PC-9 (cell line): ENCODE data around the gene ADTRP.

Source experiments
- EZH2 ChIP-seq: fragments of 200-600 bp; sonication (generic); IDR thresholded peaks from 2 replicates; pipeline ENCODE4 v1.8.0; 2017; ENCODE audit warnings: antibody characterized with exemption, low read depth
- TF ChIP-seq, protein P1 (sequence below): fragments of 200-600 bp; sonication (generic); conservative IDR thresholded peaks from 2 replicates; pipeline ENCODE4 v1.6.1; 2017; ENCODE audit warnings: mixed run types, antibody characterized with exemption, mild to moderate bottlenecking, moderate library complexity

- TF ChIP-seq EZH2 = no peak
- TF ChIP-seq, protein P1, sequence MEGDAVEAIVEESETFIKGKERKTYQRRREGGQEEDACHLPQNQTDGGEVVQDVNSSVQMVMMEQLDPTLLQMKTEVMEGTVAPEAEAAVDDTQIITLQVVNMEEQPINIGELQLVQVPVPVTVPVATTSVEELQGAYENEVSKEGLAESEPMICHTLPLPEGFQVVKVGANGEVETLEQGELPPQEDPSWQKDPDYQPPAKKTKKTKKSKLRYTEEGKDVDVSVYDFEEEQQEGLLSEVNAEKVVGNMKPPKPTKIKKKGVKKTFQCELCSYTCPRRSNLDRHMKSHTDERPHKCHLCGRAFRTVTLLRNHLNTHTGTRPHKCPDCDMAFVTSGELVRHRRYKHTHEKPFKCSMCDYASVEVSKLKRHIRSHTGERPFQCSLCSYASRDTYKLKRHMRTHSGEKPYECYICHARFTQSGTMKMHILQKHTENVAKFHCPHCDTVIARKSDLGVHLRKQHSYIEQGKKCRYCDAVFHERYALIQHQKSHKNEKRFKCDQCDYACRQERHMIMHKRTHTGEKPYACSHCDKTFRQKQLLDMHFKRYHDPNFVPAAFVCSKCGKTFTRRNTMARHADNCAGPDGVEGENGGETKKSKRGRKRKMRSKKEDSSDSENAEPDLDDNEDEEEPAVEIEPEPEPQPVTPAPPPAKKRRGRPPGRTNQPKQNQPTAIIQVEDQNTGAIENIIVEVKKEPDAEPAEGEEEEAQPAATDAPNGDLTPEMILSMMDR = no peak
These were observed 96.0 kb downstream of the ADTRP start for GRCh38 chr6:11682561-11682975.
